H1 (cell line): ENCODE measurements around the gene FFAR2. TPM values are rescaled to one million over a fixed set of nuclear protein-coding genes. Genes with fewer than 3 reads are reported as not detected.
A peak's percentile ranks its signal among the peaks of the same experiment; 100 is the strongest.

Experiments
- CTCF ChIA-PET: fragments of 300-600 bp; sonication (Branson Sonifier 250); formaldehyde crosslinking; loops from one replicate; lab custom pipeline; 2021; ENCODE audit not compliant: partially characterized antibody; lab: Charles Lee
- POLR2A ChIA-PET: fragments of 300-600 bp; sonication (Branson Sonifier 250); formaldehyde crosslinking; loops from one replicate; lab custom pipeline; 2021; ENCODE audit warnings: inconsistent platforms; ENCODE audit not compliant: partially characterized antibody; lab: Charles Lee
- DNase-seq, 2 experiments: peaks; one replicate each; pipeline versions ENCODE4 v3.0.0 to v3.0.0-alpha.2; 2010 to 2022; ENCODE audit warnings: low spot score in 2 of 2, low read depth in 1 of 2, mixed read lengths in 1 of 2
- FAIRE-seq: peaks from 2 replicates; lab custom pipeline; 2011; peaks lifted over from hg19 to GRCh38; lab: Jason Lieb, UNC
- H2AFZ ChIP-seq: 2 replicates; pipeline ENCODE4 v1.8.1; 2012; ENCODE audit warnings: low read length, inconsistent platforms
- H2AK5ac ChIP-seq: 2 replicates; pipeline ENCODE4 v1.6.1; 2013; ENCODE audit warnings: low read depth, low read length
- H2BK120ac ChIP-seq: replicated peaks from 2 replicates; pipeline ENCODE3; 2013; ENCODE audit warnings: low read depth, low read length, inconsistent platforms
- H2BK12ac ChIP-seq: 2 replicates; pipeline ENCODE4 v1.6.1; 2013; ENCODE audit warnings: low read depth, low read length
- H2BK15ac ChIP-seq: 2 replicates; pipeline ENCODE4 v1.6.1; 2013; ENCODE audit warnings: low read length
- H2BK20ac ChIP-seq: 2 replicates; pipeline ENCODE4 v1.6.1; 2013; ENCODE audit warnings: low read length
- H2BK5ac ChIP-seq: 2 replicates; pipeline ENCODE4 v1.6.1; 2013; ENCODE audit warnings: low read depth, low read length
- H3K14ac ChIP-seq: 2 replicates; pipeline ENCODE4 v1.6.1; 2013; ENCODE audit warnings: inconsistent platforms; ENCODE audit not compliant: insufficient read length
- H3K18ac ChIP-seq: 2 replicates; pipeline ENCODE4 v1.6.1; 2013; ENCODE audit warnings: low read length; ENCODE audit errors: extremely low read depth
- H3K23ac ChIP-seq: 2 replicates; pipeline ENCODE4 v1.6.1; 2013; ENCODE audit warnings: inconsistent platforms; ENCODE audit not compliant: insufficient read length
- H3K23me2 ChIP-seq: 2 replicates; pipeline ENCODE4 v1.6.1; 2013; ENCODE audit warnings: low read depth, low read length
- H3K27ac ChIP-seq: 2 replicates; pipeline ENCODE4 v1.6.1; 2011; ENCODE audit warnings: low read depth, low read length, inconsistent platforms
- H3K27me3 ChIP-seq, 4 experiments: replicated peaks in 1 of 4; 1 replicate in 1 of 4; 2 replicates in 3 of 4; pipeline versions ENCODE4 v1.6.1 to v1.8.1; 2011 to 2013; ENCODE audit warnings: low read length in 3 of 4, mild to moderate bottlenecking in 3 of 4, inconsistent platforms in 2 of 4, mixed read lengths in 2 of 4, moderate library complexity in 1 of 4; ENCODE audit not compliant: control insufficient read depth in 3 of 4, insufficient read depth in 3 of 4; ENCODE audit errors: extremely low read depth in 1 of 4
- H3K36me3 ChIP-seq, 4 experiments: 2 replicates each; pipeline versions ENCODE4 v1.6.1 to v1.8.1; 2011 to 2013; ENCODE audit warnings: mild to moderate bottlenecking in 4 of 4, low read length in 3 of 4, moderate library complexity in 2 of 4, control low read depth in 1 of 4, inconsistent platforms in 1 of 4; ENCODE audit not compliant: insufficient read depth in 4 of 4, control insufficient read depth in 2 of 4
- H3K4ac ChIP-seq: replicated peaks from 2 replicates; pipeline ENCODE3; 2013; ENCODE audit warnings: low read length, low read depth, mixed read lengths, inconsistent platforms; ENCODE audit not compliant: insufficient read length
- H3K4me1 ChIP-seq, 4 experiments: replicated peaks in 1 of 4; 1 replicate in 1 of 4; 2 replicates in 3 of 4; pipeline versions ENCODE4 v1.6.1 to v1.8.1; 2011 to 2013; ENCODE audit warnings: low read length in 3 of 4, inconsistent platforms in 2 of 4, mixed read lengths in 1 of 4; ENCODE audit not compliant: insufficient read depth in 4 of 4, control insufficient read depth in 3 of 4
- H3K4me2 ChIP-seq, 2 experiments: 2 replicates each; pipeline versions ENCODE4 v1.6.1 to v1.8.1; 2011 to 2013; ENCODE audit warnings: low read depth in 2 of 2, low read length in 2 of 2, control low read depth in 1 of 2, inconsistent platforms in 1 of 2, mild to moderate bottlenecking in 1 of 2; ENCODE audit not compliant: insufficient read depth in 1 of 2
- H3K4me3 ChIP-seq, 4 experiments: fragments of 200-600, 300-600 bp in 1 of 4; sonication (generic), shearing (Covaris generic), sonication (Bioruptor Twin) in 1 of 4; 2 replicates each; pipeline versions ENCODE4 v1.5.1 to v1.8.1; 2011 to 2016; ENCODE audit warnings: low read length in 4 of 4, low read depth in 3 of 4, control low read depth in 2 of 4, inconsistent platforms in 2 of 4, mild to moderate bottlenecking in 2 of 4, mixed read lengths in 1 of 4, moderate library complexity in 1 of 4; ENCODE audit not compliant: insufficient read depth in 2 of 4; ENCODE audit errors: extremely low read depth in 1 of 4
- H3K56ac ChIP-seq: replicated peaks from 2 replicates; pipeline ENCODE3; 2013; ENCODE audit warnings: low read depth, mild to moderate bottlenecking, mixed read lengths, low read length, inconsistent platforms; ENCODE audit not compliant: insufficient read length
- H3K79me1 ChIP-seq: 2 replicates; pipeline ENCODE4 v1.6.1; 2013; ENCODE audit warnings: low read depth, low read length, control low read depth
- H3K79me2 ChIP-seq, 2 experiments: 2 replicates each; pipeline versions ENCODE4 v1.6.1 to v1.8.1; 2012 to 2013; ENCODE audit warnings: low read length in 2 of 2, mild to moderate bottlenecking in 2 of 2, inconsistent platforms in 1 of 2; ENCODE audit not compliant: insufficient read depth in 2 of 2, control insufficient read depth in 1 of 2
- H3K9ac ChIP-seq, 4 experiments: replicated peaks in 1 of 4; 1 replicate in 1 of 4; 2 replicates in 3 of 4; pipeline versions ENCODE4 v1.6.1 to v1.8.1; 2011 to 2013; ENCODE audit warnings: low read depth in 3 of 4, low read length in 3 of 4, control low read depth in 2 of 4, mild to moderate bottlenecking in 2 of 4, moderate library complexity in 2 of 4, inconsistent platforms in 1 of 4; ENCODE audit errors: extremely low read depth in 1 of 4
- H3K9me3 ChIP-seq, 2 experiments: 2 replicates each; pipeline versions ENCODE4 v1.6.1 to v1.8.1; 2012 to 2013; ENCODE audit warnings: mild to moderate bottlenecking in 2 of 2, moderate library complexity in 2 of 2, control low read depth in 1 of 2, inconsistent platforms in 1 of 2, low read depth in 1 of 2, low read length in 1 of 2, mixed read lengths in 1 of 2; ENCODE audit not compliant: insufficient read depth in 2 of 2
- H4K20me1 ChIP-seq, 2 experiments: replicated peaks in 1 of 2; 2 replicates each; pipeline versions ENCODE3 to v1.8.1; 2011 to 2013; ENCODE audit warnings: inconsistent platforms in 2 of 2, low read length in 2 of 2, mild to moderate bottlenecking in 1 of 2; ENCODE audit not compliant: insufficient read depth in 2 of 2, control insufficient read depth in 1 of 2
- H4K5ac ChIP-seq: 2 replicates; pipeline ENCODE4 v1.6.1; 2013; ENCODE audit warnings: low read length, low read depth, mixed read lengths, inconsistent platforms; ENCODE audit not compliant: insufficient read length
- H4K8ac ChIP-seq: 2 replicates; pipeline ENCODE4 v1.8.0; 2013; ENCODE audit warnings: mild to moderate bottlenecking, moderate library complexity, low read length, inconsistent platforms; ENCODE audit not compliant: insufficient read depth; ENCODE audit errors: extremely low read depth
- H4K91ac ChIP-seq: replicated peaks from 2 replicates; pipeline ENCODE3; 2013; ENCODE audit warnings: low read length, mixed read lengths, inconsistent platforms; ENCODE audit not compliant: insufficient read length
- ASH2L ChIP-seq: fragments of 200-600, 300-600 bp; sonication (generic); IDR thresholded peaks from one replicate; pipeline ENCODE4 v1.7.1; 2017; ENCODE audit warnings: low read length
- BCL11A ChIP-seq, 2 experiments: IDR thresholded peaks; one replicate each; pipeline ENCODE4 v1.6.1; 2011; ENCODE audit warnings: low read depth in 2 of 2, low read length in 2 of 2, mild to moderate bottlenecking in 2 of 2
- CEBPB ChIP-seq: IDR thresholded peaks from 2 replicates; pipeline ENCODE4 v1.6.1; 2012; ENCODE audit warnings: low read depth, low read length
- EGR1 ChIP-seq: IDR thresholded peaks from 2 replicates; pipeline ENCODE4 v1.6.1; 2011; ENCODE audit warnings: low read depth, low read length, borderline replicate concordance
- FOSL1 ChIP-seq: IDR thresholded peaks from 2 replicates; pipeline ENCODE4 v1.6.1; 2011; ENCODE audit warnings: mild to moderate bottlenecking, low read depth, low read length, moderate library complexity; ENCODE audit not compliant: insufficient read depth
- GABPA ChIP-seq: IDR thresholded peaks from 2 replicates; pipeline ENCODE4 v1.6.1; 2011; ENCODE audit warnings: mild to moderate bottlenecking, low read length, moderate library complexity, borderline replicate concordance; ENCODE audit not compliant: insufficient read depth
- NRF1 ChIP-seq: IDR thresholded peaks from 2 replicates; pipeline ENCODE4 v1.6.1; 2011; ENCODE audit warnings: mild to moderate bottlenecking, low read depth, low read length, improper control_type of control experiment
- POLR2A ChIP-seq, 2 experiments: IDR thresholded peaks; 1 replicate in 1 of 2; 2 replicates in 1 of 2; pipeline ENCODE4 v1.6.1; 2011; ENCODE audit warnings: low read depth in 2 of 2, low read length in 2 of 2, mild to moderate bottlenecking in 2 of 2; ENCODE audit errors: control extremely low read depth in 1 of 2
- POU5F1 ChIP-seq: IDR thresholded peaks from 2 replicates; pipeline ENCODE4 v1.6.1; 2011; ENCODE audit warnings: low read depth, mild to moderate bottlenecking, low read length, moderate library complexity
- RNF2 ChIP-seq: fragments of 200-900, 300-1000 bp; sonication (generic); IDR thresholded peaks from 2 replicates; pipeline ENCODE4 v1.7.1; 2016; ENCODE audit warnings: borderline replicate concordance, low read depth, mild to moderate bottlenecking, antibody characterized with exemption, low read length; ENCODE audit not compliant: poor library complexity, severe bottlenecking; ENCODE audit errors: missing control alignments
- SAP30 ChIP-seq: fragments of 300-600 bp; sonication (generic); IDR thresholded peaks from 2 replicates; pipeline ENCODE4 v1.7.1; 2012; ENCODE audit warnings: low read length, moderate library complexity, mild to moderate bottlenecking, inconsistent platforms; ENCODE audit not compliant: insufficient read depth, insufficient replicate concordance
- SIN3A ChIP-seq, 2 experiments: IDR thresholded peaks in 1 of 2; conservative IDR thresholded peaks in 1 of 2; 2 replicates each; pipeline ENCODE4 v1.6.1; 2011 to 2012; ENCODE audit warnings: low read length in 2 of 2, improper control_type of control experiment in 1 of 2, low read depth in 1 of 2, mild to moderate bottlenecking in 1 of 2
- SP2 ChIP-seq: IDR thresholded peaks from 2 replicates; pipeline ENCODE4 v1.6.1; 2012; ENCODE audit warnings: mild to moderate bottlenecking, low read length, inconsistent platforms
- TAF1 ChIP-seq: IDR thresholded peaks from 2 replicates; pipeline ENCODE4 v1.6.1; 2011; ENCODE audit warnings: mild to moderate bottlenecking, low read depth, low read length
- TEAD4 ChIP-seq: IDR thresholded peaks from 2 replicates; pipeline ENCODE4 v1.6.1; 2012; ENCODE audit warnings: low read depth, low read length, inconsistent platforms, mixed read lengths
- WGBS, 2 experiments: shearing (Covaris generic) in 1 of 2; methylation state at CpG; one replicate each; pipeline versions ENCODE4 v1.1.6 to v1.1.7; 2013 to 2015; ENCODE audit warnings: low lambda C conversion rate in 2 of 2, mixed read lengths in 2 of 2, inconsistent platforms in 1 of 2, low coverage in 1 of 2, missing lambda C conversion rate in 1 of 2; ENCODE audit not compliant: insufficient replicate concordance in 2 of 2, insufficient coverage in 1 of 2, insufficient read length in 1 of 2; ENCODE audit errors: extremely low coverage in 1 of 2, missing lambda C conversion rate in 1 of 2; 5-methylcytosine and 5-hydroxymethylcytosine counted together
- polyA plus RNA-seq, 7 experiments: library from polyadenylated mRNA; depleted of rRNA in 3 of 7; stranded (reverse) in 5 of 7; unstranded in 2 of 7; fragments of >200 nt in 5 of 7; fragments of 200-250 nt in 2 of 7; gene quantifications; 1 replicate in 5 of 7; 2 replicates in 1 of 7; 4 replicates in 1 of 7; pipeline versions ENCODE4 v1.2.1 to v1.2.3, GENCODE V29; 2011 to 2013; ENCODE audit warnings: missing spikeins in 2 of 7, mixed read lengths in 2 of 7
- total RNA-seq: library from RNA; stranded (reverse); fragmentation: NEBNext Ultra II Directional; extraction: Animal tissue kit (Norgen Biotek cat#: 25700); gene quantifications from 2 replicates; pipeline ENCODE4 v1.2.1, GENCODE V29; 2021

Gene FFAR2
- total and polyA plus RNA-seq, 2 of the 8 experiments (the other 6 are each of a cell fraction or from before 2014, with no cell fraction given): not detected

DNA sequence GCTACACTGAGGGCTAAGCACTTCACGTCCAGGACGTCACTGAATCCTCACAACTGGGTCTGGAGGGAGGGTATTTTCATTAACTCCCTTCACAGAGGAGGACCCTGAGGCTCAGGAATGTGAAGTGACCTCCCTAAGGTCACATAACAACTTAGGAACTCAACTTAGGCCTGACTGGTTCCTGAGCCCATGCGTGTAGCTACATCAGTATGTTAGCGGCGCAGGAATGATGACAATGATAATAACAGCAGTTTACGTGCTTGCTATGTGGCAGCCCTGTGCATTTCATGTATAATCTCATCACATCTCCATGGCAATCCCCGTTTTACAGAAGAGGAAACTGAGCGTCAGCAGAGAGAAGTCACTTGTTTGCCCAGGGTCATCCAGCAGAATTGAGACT, 23.9 kb downstream of the FFAR2 start:
- Histone ChIP-seq H4K8ac (no peak overlapping the region), H2BK20ac (no peak overlapping the region), H2BK120ac (no peak overlapping the region), H3K27ac (no peak overlapping the region), H3K27me3 (no peaks in the 10 kb centered on the region), H3K79me1 (no peaks in the 10 kb centered on the region), H2AK5ac (peak overlapping the region; percentile 66; the same call in 1 of the 2 replicates), H2BK12ac (no peak overlapping the region), H3K79me2 (no peaks in the 10 kb centered on the region), H2BK15ac (no peak overlapping the region), H3K9me3 (no peaks in the 10 kb centered on the region), H3K9ac (no peak overlapping the region), H3K23ac (no peak overlapping the region), H2AFZ (no peak overlapping the region), H3K14ac (no peak overlapping the region), H3K4ac (no peak overlapping the region), H3K4me3 (no peak overlapping the region), H4K5ac (no peak overlapping the region), H2BK5ac (no peak overlapping the region), H3K4me1 (no peaks in the 10 kb centered on the region), H3K18ac (no peak overlapping the region), H4K91ac (no peak overlapping the region), H3K23me2 (no peaks in the 10 kb centered on the region), H3K36me3 (no peaks in the 10 kb centered on the region), H4K20me1 (no peaks in the 10 kb centered on the region), H3K4me2 (no peak overlapping the region), H3K56ac (no peak overlapping the region)
- ChIA-PET CTCF (interaction anchor here (0.6 to 4.2 kb wide), 7 partner anchors 9 to 220 kb away, joined by 3 to 18 read pairs (median 4); no protein-coding TSS in a partner anchor), POLR2A (interaction anchor here (1.4 to 1.5 kb wide), 2 partner anchors 8 to 39 kb away, joined by 3 to 5 read pairs; no protein-coding TSS in a partner anchor)
- WGBS, 2 experiments: 87% methylated on average over 8 of the region's 8 CpGs; no CpG with 5 or more reads in 1 of the 2 experiments
- no peak for DNase-seq
- FAIRE-seq: no peak
- TF ChIP-seq TEAD4 (no peak), CEBPB (no peak), FOSL1 (no peak), BCL11A (IDR thresholded peaks at IDR 0.05; ENCODE audit: low read depth in 2 of 2, low read length in 2 of 2) (no peak), NRF1 (no peak), EGR1 (no peak), TAF1 (no peak), POU5F1 (no peak), SP2 (no peak), SIN3A (conservative IDR thresholded peaks at IDR 0.05 in 1 of 2, IDR thresholded peaks at IDR 0.05 in 1 of 2; ENCODE audit: low read depth in 1 of 2, low read length in 2 of 2) (no peak), RNF2 (no peak), SAP30 (no peak), ASH2L (no peak), GABPA (no peak), POLR2A (IDR thresholded peaks at IDR 0.05; ENCODE audit: control extremely low read depth in 1 of 2, low read depth in 2 of 2, low read length in 2 of 2) (no peak)
